GM21723 (cell line): ENCODE measurements around the gene LRRC3B.
A peak's percentile ranks its signal among the peaks of the same experiment; 100 is the strongest.

Experiments
- ATAC-seq: cut with Tn5 transposase; IDR thresholded peaks from one replicate; pipeline ENCODE4 v1.9.1; 2021; ENCODE audit warnings: mild to moderate bottlenecking, moderate library complexity; ENCODE audit not compliant: unreplicated experiment

LRRC3B gene

DNA sequence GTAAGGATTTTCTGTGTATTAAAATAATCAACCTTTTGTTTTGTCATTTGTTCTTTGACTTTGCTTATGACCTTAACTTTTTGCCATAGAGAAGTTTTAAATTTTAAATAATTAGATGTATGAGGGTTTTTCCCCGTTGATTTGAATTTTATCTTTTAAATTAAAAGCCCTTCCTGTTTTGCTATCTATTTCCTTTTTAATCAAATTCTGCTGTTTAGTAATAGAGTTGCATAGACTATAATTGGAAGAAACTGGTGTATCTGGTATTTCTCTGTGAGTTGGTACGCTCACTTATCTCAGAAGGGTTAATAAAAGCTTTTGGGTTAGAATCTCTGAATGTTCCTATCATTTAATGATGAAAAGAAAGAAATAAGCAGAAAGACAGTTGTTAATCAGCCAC is 82.2 kb downstream of the LRRC3B start:
- no peak for ATAC-seq

- ATAC-seq, result no peak
Observed at GRCh38 chr3:26708501-26708900, 85.9 kb downstream of the LRRC3B start.

- ATAC-seq, result peak; percentile 84
Observed at GRCh38 chr3:26712211-26713026, 89.8 kb downstream of the LRRC3B start.

DNA sequence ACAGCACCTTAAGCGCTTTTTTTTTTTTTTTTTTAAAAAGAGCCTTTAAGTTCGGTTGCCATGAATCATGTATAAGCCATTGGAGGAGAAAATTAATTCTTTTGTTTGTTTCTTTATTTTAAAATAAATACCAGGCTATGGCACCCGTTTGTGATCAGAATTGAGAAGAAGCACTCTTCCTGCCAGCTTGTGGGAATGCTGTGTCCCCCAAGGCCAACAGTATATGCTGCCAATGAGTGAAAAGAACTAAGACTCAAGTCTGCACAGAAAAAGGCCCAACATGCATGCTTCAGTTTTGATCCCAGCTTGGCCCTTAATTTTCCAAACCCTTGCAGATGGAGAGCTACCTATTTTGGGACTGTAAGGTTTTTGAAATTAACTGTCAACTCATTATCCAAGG is 90.5 kb downstream of the LRRC3B start:
- ATAC-seq, result no peak

GRCh38 chr3:26714485-26714884 is 91.9 kb downstream of the LRRC3B start:
- ATAC-seq, result no peak

- ATAC-seq, result no peak
Observed at GRCh38 chr3:26715431-26715830, 92.9 kb downstream of the LRRC3B start.

- no peak for ATAC-seq
Observed at GRCh38 chr3:26718315-26718714, 95.7 kb downstream of the LRRC3B start.

- no peak for ATAC-seq
Observed at GRCh38 chr3:26719134-26719533, 96.6 kb downstream of the LRRC3B start.

- ATAC-seq, result no peak
Observed at GRCh38 chr3:26721047-26721446, 98.5 kb downstream of the LRRC3B start.

DNA sequence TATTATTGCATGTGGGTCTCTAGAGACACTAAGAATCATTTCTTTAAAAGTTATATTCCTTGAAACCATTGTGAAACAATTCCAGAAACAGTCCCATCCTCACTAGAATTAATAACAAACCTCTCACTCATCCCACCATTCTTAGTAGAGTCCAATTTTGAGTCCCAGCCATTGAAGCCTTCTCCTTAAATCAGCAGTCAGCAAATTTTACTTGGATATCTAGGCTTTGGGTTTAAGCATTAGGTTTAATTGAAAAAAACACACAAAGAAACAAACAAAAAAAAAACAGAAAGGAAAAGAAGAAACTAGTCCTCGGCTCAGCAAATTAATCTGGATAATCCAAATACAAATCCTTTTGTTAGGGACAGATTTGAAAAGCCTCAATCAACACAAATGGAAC is 109.3 kb downstream of the LRRC3B start:
- no peak for ATAC-seq

DNA sequence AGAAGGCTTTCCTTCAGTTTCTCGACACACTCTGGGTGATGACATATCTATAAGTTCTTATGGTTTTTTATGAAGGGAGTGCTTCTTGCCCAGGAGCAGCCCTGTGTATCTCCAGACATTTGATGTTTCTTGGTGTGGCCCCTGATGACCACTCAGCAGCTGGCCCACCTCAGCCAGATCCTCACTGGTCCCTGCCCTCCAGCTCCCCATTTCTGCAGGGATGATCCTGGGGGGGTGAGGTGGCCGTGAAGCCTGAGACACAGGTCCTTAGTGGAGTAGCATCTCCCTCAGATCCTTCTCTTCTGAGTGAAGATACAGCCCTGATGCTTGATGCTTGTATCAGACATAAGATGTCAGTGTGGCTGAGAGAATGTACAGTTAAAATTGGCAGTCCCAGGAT is 127.7 kb downstream of the LRRC3B start:
- ATAC-seq, result no peak

DNA sequence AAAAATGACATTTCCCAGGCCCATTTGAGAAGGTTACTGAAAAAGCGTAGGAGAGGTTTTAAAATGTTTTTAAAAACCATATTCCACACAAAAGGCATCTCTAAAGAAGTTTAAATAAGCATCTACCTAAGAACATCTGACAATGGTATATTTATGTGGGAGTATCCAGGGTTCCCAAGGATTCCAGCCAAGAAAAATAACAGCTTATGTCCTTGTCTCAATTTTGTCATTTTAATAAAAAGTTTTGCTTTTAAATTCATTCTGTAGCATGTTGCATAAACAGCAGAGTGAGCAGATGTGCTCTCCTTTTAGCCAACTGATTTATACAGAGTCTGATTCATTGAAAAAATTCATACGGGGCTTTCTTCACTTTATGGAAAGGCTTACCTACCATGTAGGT is 129.9 kb downstream of the LRRC3B start:
- no peak for ATAC-seq

DNA sequence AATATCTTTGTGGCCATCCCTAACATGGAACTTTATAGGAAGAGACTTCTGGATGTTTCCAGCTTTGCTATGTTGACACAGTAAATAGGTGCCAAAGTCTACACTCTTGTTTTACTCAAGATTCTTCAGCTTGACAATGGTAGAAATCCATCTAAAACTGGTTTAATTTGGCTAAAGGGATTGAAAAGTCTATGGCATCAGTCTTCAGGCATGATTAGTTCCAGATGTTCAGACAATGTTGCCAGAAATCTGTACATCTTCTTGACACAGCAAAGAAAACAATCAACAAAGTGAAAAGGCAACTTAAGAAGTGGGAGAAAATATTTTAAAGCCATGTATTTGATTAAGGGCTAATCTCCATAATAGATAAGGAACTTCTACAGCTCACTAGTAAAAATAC is 130.5 kb downstream of the LRRC3B start:
- no peak for ATAC-seq

DNA sequence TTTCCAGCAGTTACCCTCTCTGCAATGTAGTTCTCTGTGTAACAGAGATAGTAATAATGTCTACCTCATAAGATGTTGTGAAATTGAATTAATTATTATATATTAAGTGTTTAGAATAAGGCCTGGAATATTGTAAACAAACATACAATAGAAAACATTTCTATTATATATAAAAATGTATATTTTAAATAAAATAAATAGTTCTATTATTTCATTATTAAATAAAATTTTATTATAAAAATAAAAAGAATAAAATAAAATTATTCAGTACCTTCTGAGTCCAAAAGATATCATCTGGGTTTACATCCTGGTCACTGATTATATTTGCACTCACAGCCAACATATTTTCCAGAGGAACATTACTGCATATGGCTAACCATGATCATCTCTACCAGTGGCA is 135.4 kb downstream of the LRRC3B start:
- ATAC-seq, result no peak
